B cell (primary cell): ENCODE results near the gene DENND2A. TPM values are rescaled to one million over a fixed set of nuclear protein-coding genes. Genes with fewer than 3 reads are reported as not detected.

ENCODE experiments used
- ATAC-seq: fragments of 200-7000 bp; cut with Tn5 transposase; one replicate; pipeline ENCODE4 v1.10.0; 2021; ENCODE audit warnings: low read depth, mild to moderate bottlenecking, moderate number of reproducible peaks, moderate library complexity
- CTCF ChIA-PET: fragments of 350-600 bp; sonication (Branson Sonifier 250); formaldehyde crosslinking; loops from one replicate; lab custom pipeline; 2021; ENCODE audit warnings: antibody characterized with exemption, inconsistent platforms; lab: Charles Lee
- POLR2A ChIA-PET: fragments of 350-600 bp; sonication (Branson Sonifier 250); formaldehyde crosslinking; loops from one replicate; lab custom pipeline; 2021; ENCODE audit warnings: antibody characterized with exemption; lab: Charles Lee
- DNase-seq: peaks from one replicate; pipeline ENCODE4 v3.0.0; 2013
- H2AFZ ChIP-seq: 2 replicates; pipeline ENCODE4 v1.6.1; 2012; ENCODE audit warnings: mild to moderate bottlenecking, low read depth, low read length; ENCODE audit not compliant: insufficient read depth, poor library complexity, severe bottlenecking
- H3K27ac ChIP-seq, 2 donors: 1 replicate in 1 of 2; 2 replicates in 1 of 2; pipeline ENCODE4 v1.5.1; 2012 to 2013; ENCODE audit warnings: low read length in 2 of 2, mild to moderate bottlenecking in 2 of 2, moderate library complexity in 1 of 2
- H3K27me3 ChIP-seq, 4 experiments: fragments of 200-600 bp in 1 of 4; sonication (generic) in 1 of 4; replicated peaks in 1 of 4; 1 replicate in 2 of 4; 2 replicates in 2 of 4; pipeline versions ENCODE4 v1.6.1 to v1.7.0; 2013 to 2016; ENCODE audit warnings: low read length in 3 of 4, mild to moderate bottlenecking in 2 of 4, mixed read lengths in 1 of 4, moderate library complexity in 1 of 4; ENCODE audit not compliant: insufficient read depth in 4 of 4, control insufficient read depth in 3 of 4; ENCODE audit errors: control extremely low read depth in 1 of 4
- H3K36me3 ChIP-seq, 2 experiments: replicated peaks in 1 of 2; 1 replicate in 1 of 2; 2 replicates in 1 of 2; pipeline versions ENCODE4 v1.6.1 to v1.7.1; 2013; ENCODE audit warnings: low read length in 1 of 2; ENCODE audit not compliant: insufficient read depth in 2 of 2, control insufficient read depth in 1 of 2; ENCODE audit errors: control extremely low read depth in 1 of 2, extremely low read depth in 1 of 2
- H3K4me1 ChIP-seq, 2 donors: fragments of 200-600 bp in 1 of 2; sonication (generic) in 1 of 2; 1 replicate in 1 of 2; 2 replicates in 1 of 2; pipeline versions ENCODE4 v1.5.1 to v1.6.1; 2013 to 2017; ENCODE audit warnings: low read length in 2 of 2; ENCODE audit not compliant: control insufficient read depth in 2 of 2, insufficient read depth in 2 of 2
- H3K4me2 ChIP-seq: replicated peaks from 2 replicates; pipeline ENCODE3; 2012; ENCODE audit warnings: mild to moderate bottlenecking, low read depth, low read length; ENCODE audit not compliant: poor library complexity, severe bottlenecking
- H3K4me3 ChIP-seq, 5 experiments: fragments of 200-600 bp in 1 of 5; sonication (generic) in 1 of 5; 1 replicate in 3 of 5; 2 replicates in 2 of 5; pipeline versions ENCODE4 v1.5.1 to v1.7.0; 2011 to 2016; ENCODE audit warnings: low read length in 4 of 5, mild to moderate bottlenecking in 4 of 5, low read depth in 2 of 5, control low read depth in 1 of 5, moderate library complexity in 1 of 5; ENCODE audit not compliant: insufficient read depth in 1 of 5; ENCODE audit errors: control extremely low read depth in 1 of 5, extremely low read depth in 1 of 5
- H3K79me2 ChIP-seq: fragments of 200-600 bp; sonication (generic); one replicate; pipeline ENCODE4 v1.6.0; 2016; ENCODE audit warnings: low read length; ENCODE audit not compliant: control insufficient read depth, insufficient read depth
- H3K9ac ChIP-seq: fragments of 200-600 bp; sonication (generic); 2 replicates; pipeline ENCODE4 v1.6.1; 2017; ENCODE audit warnings: mild to moderate bottlenecking, low read length, moderate library complexity
- H3K9me3 ChIP-seq, 3 donors: one replicate each; pipeline versions ENCODE4 v1.6.1 to v1.7.1; 2013; ENCODE audit warnings: low read length in 2 of 3; ENCODE audit not compliant: control insufficient read depth in 2 of 3, insufficient read depth in 1 of 3; ENCODE audit errors: control extremely low read depth in 1 of 3
- H4K20me1 ChIP-seq: 2 replicates; pipeline ENCODE4 v1.6.0; 2012; ENCODE audit warnings: mild to moderate bottlenecking, low read length; ENCODE audit not compliant: insufficient read depth, control insufficient read depth, poor library complexity, severe bottlenecking
- H3K27ac Mint-ChIP-seq: one replicate; pipeline ENCODE4 v1.8.0; 2021; ENCODE audit warnings: mixed read lengths
- H3K27me3 Mint-ChIP-seq: one replicate; pipeline ENCODE4 v1.8.0; 2021; ENCODE audit warnings: mixed read lengths
- H3K4me1 Mint-ChIP-seq: one replicate; pipeline ENCODE4 v1.8.0; 2021; ENCODE audit warnings: mixed read lengths
- H3K4me3 Mint-ChIP-seq: one replicate; pipeline ENCODE4 v1.8.0; 2021; ENCODE audit warnings: mixed read lengths
- H3K9me3 Mint-ChIP-seq: one replicate; pipeline ENCODE4 v1.8.0; 2022; ENCODE audit warnings: mixed read lengths; ENCODE audit not compliant: insufficient read depth
- CTCF ChIP-seq: fragments of 200-600 bp; IDR thresholded peaks from one replicate; pipeline ENCODE4 v1.8.0; 2022; ENCODE audit warnings: antibody characterized with exemption, mild to moderate bottlenecking
- EZH2 ChIP-seq: IDR thresholded peaks from 2 replicates; pipeline ENCODE4 v1.6.1; 2012; ENCODE audit warnings: borderline replicate concordance, low read depth, mild to moderate bottlenecking, moderate library complexity, low read length; ENCODE audit not compliant: insufficient read depth, poor library complexity, severe bottlenecking
- WGBS: methylation state at CpG from one replicate; pipeline ENCODE4 v1.1.5; 2013; ENCODE audit warnings: missing lambda C conversion rate; ENCODE audit not compliant: insufficient coverage; 5-methylcytosine and 5-hydroxymethylcytosine counted together
- intact Hi-C: fragments of 100-400 bp; cut with micrococcal nuclease; formaldehyde crosslinking; loops from one replicate; pipeline ENCODE4 v1.10.0; 2022
- polyA plus RNA-seq: library from polyadenylated mRNA; depleted of rRNA; stranded (reverse); fragments of >200 nt; gene quantifications from 2 replicates; pipeline ENCODE4 v1.2.3, GENCODE V29; 2012
- total RNA-seq, 2 donors: library from RNA; stranded (reverse); fragments of 120-200 nt in 1 of 2; gene quantifications; 1 replicate in 1 of 2; 2 replicates in 1 of 2; pipeline versions ENCODE4 v1.2.3 to v1.2.4, GENCODE V29; 2013 to 2022

Gene DENND2A
- total and polyA plus RNA-seq, 2 donors (not counting 1 experiment from before 2014, with no cell fraction given): 0.31 TPM; not detected in 1

- CTCF ChIA-PET: interaction anchor here (1.3 kb wide), 1 partner anchor 10 kb away, joined by 3 read pairs; no protein-coding TSS in a partner anchor
- 100% methylated on average over 2 of the region's 3 CpGs for WGBS
- Histone ChIP-seq H3K9me3 (peaks cover 0 to 7% (median 0%) of the 10 kb centered on the region in 3 donors), H3K4me3 (no peak overlapping the region), H3K36me3 (no peaks in the 10 kb centered on the region), H3K27ac (no peak overlapping the region), H4K20me1 (no peaks in the 10 kb centered on the region), H3K4me2 (no peak overlapping the region), H2AFZ (no peak overlapping the region), H3K4me1 (peaks cover 13 to 17% of the 10 kb centered on the region in 2 donors), H3K9ac (no peak overlapping the region), H3K79me2 (no peaks in the 10 kb centered on the region), H3K27me3 (no peaks in the 10 kb centered on the region)
- H3K4me3 Mint-ChIP-seq: no peak overlapping the region
- POLR2A ChIA-PET: no interaction called here
- H3K27ac Mint-ChIP-seq: no peak overlapping the region
- no peak for TF ChIP-seq EZH2
- TF ChIP-seq CTCF: no peak
- intact Hi-C loops: no loop called here
- H3K4me1 Mint-ChIP-seq: peaks cover 17% of the 10 kb centered on the region
- H3K9me3 Mint-ChIP-seq: no peaks in the 10 kb centered on the region
- no peaks in the 10 kb centered on the region for H3K27me3 Mint-ChIP-seq
- DNase-seq (no peak), ATAC-seq (no peak)
Measured at GRCh38 chr7:140669352-140669751, 28.7 kb upstream of the DENND2A start.

GRCh38 chr7:140668641-140669040 lies 28.0 kb upstream of the DENND2A start:
- no peaks in the 10 kb centered on the region for H3K27me3 ChIP-seq
- H3K9me3 Mint-ChIP-seq: no peaks in the 10 kb centered on the region
- intact Hi-C loops: no loop called here
- no peaks in the 10 kb centered on the region for H3K36me3 ChIP-seq
- ChIA-PET CTCF (interaction anchor here (0.7 to 1.3 kb wide), 2 partner anchors 9 to 22 kb away, joined by 3 read pairs; no protein-coding TSS in a partner anchor), POLR2A (no interaction called here)
- H3K4me1 Mint-ChIP-seq: peaks cover 9% of the 10 kb centered on the region
- H3K4me1 ChIP-seq: peaks cover 6 to 10% of the 10 kb centered on the region in 2 donors
- no peak overlapping the region for H2AFZ ChIP-seq
- no peaks in the 10 kb centered on the region for H3K27me3 Mint-ChIP-seq
- DNase-seq (no peak), ATAC-seq (no peak)
- TF ChIP-seq CTCF (no peak), EZH2 (no peak)
- no peak overlapping the region for H3K27ac ChIP-seq
- no peak overlapping the region for H3K9ac ChIP-seq
- no peak overlapping the region for H3K4me3 Mint-ChIP-seq
- no peak overlapping the region for H3K4me3 ChIP-seq
- no peak overlapping the region for H3K4me2 ChIP-seq
- no peak overlapping the region for H3K27ac Mint-ChIP-seq
- no peaks in the 10 kb centered on the region for H3K79me2 ChIP-seq
- WGBS: no CpG with 5 or more reads among the region's 1 CpG
- no peaks in the 10 kb centered on the region for H4K20me1 ChIP-seq
- H3K9me3 ChIP-seq: peaks cover 0 to 1% (median 0%) of the 10 kb centered on the region in 3 donors
